HG02981 (cell line): ENCODE results near the gene RAB31.

Experiments
- ATAC-seq: cut with Tn5 transposase; IDR thresholded peaks from one replicate; pipeline ENCODE4 v1.9.1; 2021; ENCODE audit warnings: mild to moderate bottlenecking, moderate library complexity; ENCODE audit not compliant: unreplicated experiment

Gene RAB31

GRCh38 chr18:9735879-9736278 is 27.8 kb downstream of the RAB31 start:
- ATAC-seq, result no peak

GRCh38 chr18:9736286-9736835 is 28.3 kb downstream of the RAB31 start:
- no peak for ATAC-seq

GRCh38 chr18:9737006-9737405 is 28.9 kb downstream of the RAB31 start:
- ATAC-seq, result no peak

DNA sequence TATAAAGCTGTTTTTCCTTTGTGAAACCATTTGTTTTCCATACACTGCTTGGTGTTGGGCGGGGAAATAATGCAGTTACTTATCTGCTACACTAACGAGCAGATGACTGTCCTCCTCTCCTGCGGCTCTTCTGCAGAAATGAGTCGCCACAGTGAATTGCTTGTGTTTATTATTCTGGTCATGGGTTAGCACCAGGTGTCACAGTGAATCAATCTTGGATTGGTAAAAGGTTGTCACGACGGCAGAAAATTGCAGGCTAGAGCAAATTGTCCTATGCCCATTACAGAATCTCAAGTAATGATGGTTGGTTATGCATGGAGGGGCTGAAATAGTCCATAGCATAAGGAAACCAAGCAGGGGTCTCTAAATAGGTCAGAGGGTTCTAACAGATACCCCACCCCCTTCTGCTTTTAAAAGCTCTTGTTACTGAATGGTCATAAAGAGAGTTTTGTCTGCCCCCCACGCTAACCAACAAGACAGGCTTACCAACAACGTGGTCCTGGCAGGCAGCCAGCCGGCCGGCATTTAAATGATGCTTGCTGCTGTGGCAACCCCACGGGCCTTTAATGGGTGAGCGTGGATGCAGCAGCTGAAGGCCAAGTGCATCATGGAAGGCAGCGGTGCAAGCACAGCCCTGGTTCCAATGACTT is 29.5 kb downstream of the RAB31 start:
- ATAC-seq, result no peak

DNA sequence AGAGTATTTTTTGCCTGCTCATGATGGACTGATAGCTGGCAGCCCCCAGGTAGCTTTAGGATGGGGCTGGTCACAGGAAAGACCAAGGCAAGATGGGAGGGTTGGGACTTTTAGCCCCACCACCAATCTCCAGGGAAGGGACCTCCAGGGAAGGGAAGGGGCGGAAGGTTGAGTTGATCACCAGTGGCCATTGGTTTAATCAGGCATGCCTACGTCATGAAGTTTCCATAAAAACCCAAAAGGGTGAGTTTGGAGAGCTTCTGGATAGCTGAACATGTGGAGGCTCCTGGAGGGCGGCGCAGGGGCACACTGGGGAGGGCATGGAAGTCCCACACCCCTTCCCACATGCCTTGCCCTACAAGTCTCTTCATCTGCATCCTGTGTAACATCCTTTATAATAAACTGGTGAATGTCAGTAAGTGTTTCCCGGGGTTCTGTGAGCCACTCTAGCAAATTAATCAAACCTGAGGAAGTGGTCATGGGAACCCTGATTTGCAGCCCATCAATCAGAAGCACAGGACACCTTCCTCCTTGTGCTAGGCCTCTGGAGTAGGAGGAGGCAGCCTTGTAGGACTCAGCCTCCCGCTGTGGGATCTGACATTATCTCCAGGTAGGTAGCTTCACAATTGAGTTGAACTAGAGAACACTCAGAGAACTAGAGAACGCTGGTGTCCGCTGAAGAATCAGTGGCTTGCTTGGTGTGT is 30.3 kb downstream of the RAB31 start:
- ATAC-seq, result no peak

DNA sequence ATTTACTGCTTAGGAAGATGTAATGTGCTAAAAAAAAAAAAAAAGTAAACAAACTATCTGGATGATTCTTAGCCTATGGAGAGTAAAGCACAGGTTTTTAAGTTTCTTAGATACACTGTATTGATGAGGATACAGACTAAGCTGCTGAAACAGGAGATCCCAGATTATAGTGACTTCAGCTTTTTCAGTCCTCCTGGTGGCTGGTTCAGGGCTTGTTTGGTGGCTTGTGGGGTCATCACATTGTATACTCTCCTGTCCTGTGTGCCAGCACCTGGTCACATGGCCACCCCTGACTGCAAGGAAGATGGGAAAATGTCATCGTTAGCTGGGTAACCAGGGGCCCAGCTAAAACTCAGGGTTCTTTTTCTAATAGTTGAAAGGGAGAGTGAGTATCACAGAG is 31.4 kb downstream of the RAB31 start:
- no peak for ATAC-seq

- ATAC-seq, result no peak
Measured at GRCh38 chr18:9740071-9740470, 32.0 kb downstream of the RAB31 start.

DNA sequence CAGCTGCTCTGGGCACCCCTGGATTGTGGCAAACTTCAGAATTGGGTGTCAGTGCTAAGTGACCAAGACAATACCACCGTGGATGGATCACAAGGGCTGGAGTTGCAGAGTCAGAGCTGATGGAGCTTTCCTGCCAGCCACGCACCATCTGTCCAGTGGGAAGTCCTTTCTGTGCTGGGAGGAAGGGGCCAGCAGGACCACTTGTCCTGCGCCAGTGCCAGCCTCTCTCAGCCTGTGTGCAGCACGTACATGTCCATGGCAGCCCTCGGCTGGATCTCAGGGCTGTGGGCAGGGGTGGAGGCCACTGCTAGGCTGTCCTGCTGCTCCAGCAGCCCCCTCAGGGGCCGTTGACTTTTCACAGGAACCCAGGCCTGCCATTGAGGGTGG is 33.3 kb downstream of the RAB31 start:
- ATAC-seq, result no peak

DNA sequence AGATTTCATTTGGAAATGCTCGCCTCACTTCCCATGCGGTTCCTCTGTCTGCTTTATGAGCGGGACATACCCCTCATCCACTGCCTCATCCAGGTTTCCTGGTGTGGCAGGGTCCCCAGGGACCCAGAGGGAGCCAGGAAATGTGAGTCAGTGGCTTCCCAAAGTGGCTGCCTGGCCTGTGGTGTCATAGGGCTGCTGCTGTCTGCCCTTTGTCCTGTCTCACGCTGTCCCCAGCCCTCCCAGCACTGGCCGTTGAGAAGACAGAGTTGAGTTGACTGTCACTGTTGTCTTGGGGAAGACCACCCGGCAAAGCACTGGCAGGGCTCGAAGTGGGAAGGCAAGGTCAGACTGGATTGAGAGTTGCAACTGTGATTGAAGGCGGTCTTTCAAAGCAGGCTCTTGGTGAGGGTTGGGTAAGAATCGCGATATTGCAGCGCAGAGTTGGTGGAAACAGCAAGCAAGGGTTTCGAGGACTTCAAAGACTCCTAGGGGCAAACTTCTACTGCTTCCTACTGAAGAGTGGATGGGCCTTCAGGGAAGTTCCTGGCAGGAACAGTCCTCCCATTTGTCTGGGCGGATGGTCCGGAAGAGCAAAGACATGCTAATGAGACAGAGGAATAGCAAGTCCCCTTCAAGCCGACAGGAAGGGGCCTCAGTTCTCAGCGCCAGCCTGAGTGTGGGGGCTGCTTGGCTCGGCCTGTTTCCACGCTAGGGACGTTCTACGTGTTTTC is 33.9 kb downstream of the RAB31 start:
- no peak for ATAC-seq

- ATAC-seq, result no peak
Measured at GRCh38 chr18:9742524-9743131, 34.5 kb downstream of the RAB31 start.

DNA sequence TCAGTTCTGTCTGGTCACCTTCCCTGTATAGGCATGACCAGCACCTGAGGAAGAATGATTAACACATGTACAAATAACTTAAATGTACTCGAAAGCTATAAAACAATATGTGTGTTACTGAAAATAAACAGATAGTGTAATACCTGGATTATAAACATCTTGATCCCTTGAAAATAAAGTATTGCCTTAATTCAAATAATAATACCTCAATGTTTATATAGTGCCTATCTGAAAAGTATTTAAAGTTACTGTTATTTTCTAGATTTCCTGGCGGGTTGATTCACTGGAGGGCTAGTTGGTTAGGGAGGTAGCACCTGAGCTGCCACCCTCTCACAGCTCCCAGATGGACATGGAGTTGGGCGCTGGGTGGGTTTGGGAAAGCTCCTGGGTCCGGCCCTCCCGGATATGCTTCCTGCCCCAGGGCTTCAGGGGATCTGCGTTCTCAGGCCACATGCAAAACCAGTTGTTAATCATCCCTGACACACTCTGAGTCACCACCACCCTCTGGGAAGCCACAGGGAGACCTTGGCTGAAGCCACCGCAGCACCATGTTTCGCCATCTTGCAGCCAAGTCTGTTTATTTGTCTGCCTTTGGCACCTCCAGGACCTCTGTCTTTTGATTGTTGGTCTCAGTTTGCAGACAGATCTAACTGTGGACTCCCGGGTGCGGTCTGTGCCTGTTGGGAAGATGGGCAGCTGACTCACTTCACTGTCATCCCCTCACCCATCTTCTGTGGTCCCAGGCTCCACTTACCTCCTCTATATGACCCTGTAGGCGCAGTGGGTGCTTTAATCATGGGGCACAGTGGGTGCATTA is 35.3 kb downstream of the RAB31 start:
- no peak for ATAC-seq

DNA sequence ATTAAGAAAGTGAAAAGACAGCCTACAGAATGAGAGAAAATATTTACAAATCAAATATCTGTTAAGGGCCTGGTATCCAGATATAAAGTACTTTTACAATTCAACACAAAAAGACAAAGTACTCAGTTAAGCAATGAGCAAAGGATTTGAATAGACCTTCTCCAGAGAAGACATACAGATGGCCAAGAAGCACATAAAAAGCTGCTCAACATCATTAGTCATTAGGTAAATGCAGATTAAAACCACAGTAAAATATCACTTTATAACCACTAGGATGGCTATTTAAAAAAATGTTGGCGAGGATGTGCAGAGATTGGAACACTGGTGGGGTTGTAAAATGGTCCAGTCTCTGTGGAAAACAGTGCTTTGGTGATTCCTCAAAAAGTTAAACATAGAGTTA is 38.9 kb downstream of the RAB31 start:
- no peak for ATAC-seq

DNA sequence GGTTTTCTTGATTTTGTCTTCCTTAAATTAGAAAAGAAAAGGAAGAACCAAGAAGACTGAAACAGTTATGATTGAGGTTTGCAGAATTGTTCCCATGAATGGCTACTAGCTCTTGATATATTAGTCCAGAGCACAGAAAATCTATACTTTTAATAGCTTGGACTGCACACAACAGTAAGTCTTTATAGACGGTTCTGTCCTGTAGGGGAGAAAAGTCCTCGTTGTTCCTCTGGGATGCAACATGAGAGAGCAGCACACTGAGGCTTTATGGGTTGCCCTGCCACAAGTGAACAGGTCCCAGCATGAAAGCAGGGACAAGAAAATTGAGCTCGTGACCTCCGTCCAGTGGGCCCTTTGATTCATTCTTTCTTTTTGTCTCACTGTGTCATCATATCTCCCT is 41.5 kb downstream of the RAB31 start:
- no peak for ATAC-seq

DNA sequence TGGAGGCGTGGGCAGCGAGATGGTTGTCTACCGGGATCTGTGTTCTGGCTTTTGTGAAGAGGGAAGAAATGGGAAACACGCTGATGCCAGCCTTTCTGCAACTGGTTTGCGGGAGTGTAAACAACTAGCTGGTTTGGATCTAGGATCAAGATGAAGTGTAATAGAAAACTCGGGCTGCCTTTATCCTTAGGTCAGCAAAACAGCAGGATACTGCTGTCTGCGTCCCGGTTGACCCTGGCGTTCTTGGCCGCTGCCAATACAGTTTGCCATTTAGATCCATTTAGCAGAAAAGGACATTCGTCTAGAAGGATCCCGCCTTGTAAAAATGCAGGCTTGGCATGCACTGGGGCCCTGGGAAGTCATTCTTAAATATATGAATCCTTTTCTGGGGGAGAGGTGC is 42.0 kb downstream of the RAB31 start:
- ATAC-seq, result no peak

GRCh38 chr18:9750606-9751304 is 42.7 kb downstream of the RAB31 start:
- ATAC-seq, result no peak

DNA sequence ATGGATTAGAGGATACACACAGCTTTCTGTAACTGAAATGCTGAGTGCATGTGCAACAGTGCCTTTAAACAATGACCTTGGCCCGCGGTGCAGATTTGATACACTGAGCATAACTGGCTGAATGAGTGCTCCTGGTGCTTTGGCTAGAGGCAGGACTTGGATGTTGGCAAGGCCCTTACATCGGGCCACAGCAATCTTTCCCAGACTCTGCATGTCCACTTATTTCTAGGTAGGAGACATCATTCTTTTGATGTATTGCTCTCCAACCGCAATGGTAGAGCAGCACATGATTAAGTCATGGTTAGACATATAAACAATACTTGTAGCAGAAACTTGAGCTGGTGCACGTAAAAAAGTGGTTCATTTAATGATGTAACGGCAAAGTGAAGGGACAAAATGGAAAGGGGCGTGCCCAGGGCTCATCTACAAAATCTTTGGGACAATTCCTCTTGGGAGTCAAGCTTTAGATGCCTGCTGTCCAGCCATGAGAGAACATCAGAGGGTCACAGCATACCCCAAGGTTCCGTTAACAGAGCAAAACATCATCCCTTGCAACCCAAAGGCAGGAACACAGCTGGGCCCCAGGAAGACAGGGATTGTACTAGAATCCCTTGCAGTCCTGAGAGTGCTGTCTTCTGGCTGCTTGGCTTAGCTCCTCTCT is 43.4 kb downstream of the RAB31 start:
- no peak for ATAC-seq

GRCh38 chr18:9753846-9754245 is 45.7 kb downstream of the RAB31 start:
- no peak for ATAC-seq

DNA sequence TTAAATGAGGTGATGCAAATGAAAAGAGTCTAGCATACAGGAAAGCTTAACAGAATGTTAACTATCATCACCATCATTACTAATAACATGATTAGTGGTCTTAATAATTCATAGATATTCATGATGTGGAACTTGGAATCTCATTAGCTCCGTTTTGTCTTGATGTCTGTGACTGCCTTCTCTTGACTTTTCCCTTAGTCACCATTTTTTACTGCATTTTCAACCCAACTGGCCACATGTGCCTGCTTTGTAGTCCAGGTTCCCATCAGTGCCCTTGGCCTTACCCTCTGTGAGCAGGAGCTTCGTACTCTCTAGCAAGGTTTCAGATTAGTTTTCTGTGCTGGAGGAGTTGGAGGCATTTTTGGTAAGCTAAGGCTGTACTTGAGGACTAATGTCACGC is 47.0 kb downstream of the RAB31 start:
- ATAC-seq, result no peak

DNA sequence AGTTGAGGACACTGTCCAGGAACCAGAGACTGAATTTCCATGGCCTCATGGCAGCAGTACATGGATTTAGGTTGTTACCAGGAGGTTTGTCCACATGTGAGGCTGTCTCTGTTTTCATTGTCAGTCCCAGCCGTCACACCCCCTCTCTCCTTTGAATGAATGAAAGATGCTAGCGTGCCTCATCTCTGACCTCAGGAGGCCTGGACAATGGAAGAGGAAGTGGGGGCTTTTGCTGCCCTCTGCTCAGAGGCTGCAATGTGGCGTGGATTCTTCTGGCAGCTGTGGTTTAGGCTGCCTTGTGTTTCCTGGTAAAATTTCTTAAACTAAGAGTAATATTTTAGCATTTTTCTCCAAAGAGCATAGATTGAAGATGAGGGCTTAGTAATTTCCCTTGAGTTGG is 47.5 kb downstream of the RAB31 start:
- no peak for ATAC-seq
